ENCODE measurements around the gene FLVCR1.
A peak's percentile ranks its signal among the peaks of the same experiment; 100 is the strongest.

Gene FLVCR1

GRCh38 chr1:212857992-212858460, at the start of gene FLVCR1:
Gene FLVCR1 (plus strand): TSS chr1:212858275. CDS start chr1:212858453, 178 bp downstream.
- DNase-seq: peak; percentile 96
- H3K27ac ChIP-seq: peak within 1 kb of the TSS; percentile 83
- in situ Hi-C loops (cut with HindIII; ENCODE audit: low pct_ligation_motif_present, low sequenced_read_pairs): no loop called here
- TF ChIP-seq CTCF (IDR thresholded peaks at IDR 0.05; ENCODE audit: low read depth, low read length, missing control alignments): no peak
- peak within 1 kb of the TSS; percentile 65 for H3K4me3 ChIP-seq (ENCODE audit: low read depth, low read length)
- H3K36me3 ChIP-seq (replicated peaks): no peaks in the 10 kb centered on the region
- H3K27me3 ChIP-seq (replicated peaks): no peaks in the 10 kb centered on the region

GRCh38 chr1:212814537-212815334, 43.3 kb upstream of the FLVCR1 start:
- peak; percentile 27 for TF ChIP-seq CTCF (IDR thresholded peaks at IDR 0.05; ENCODE audit: low read depth, low read length, missing control alignments)
- Histone ChIP-seq H3K36me3 (replicated peaks) (no peaks in the 10 kb centered on the region), H3K27ac (no peak overlapping the region), H3K27me3 (replicated peaks) (no peaks in the 10 kb centered on the region), H3K4me3 (ENCODE audit: low read depth, low read length) (no peak overlapping the region)
- no peak for DNase-seq
- in situ Hi-C loops (cut with HindIII; ENCODE audit: low pct_ligation_motif_present, low sequenced_read_pairs): no loop called here

- Histone ChIP-seq H3K4me3 (ENCODE audit: low read depth, low read length) (no peak overlapping the region), H3K36me3 (replicated peaks) (no peaks in the 10 kb centered on the region), H3K27me3 (replicated peaks) (no peaks in the 10 kb centered on the region), H3K27ac (no peak overlapping the region)
- in situ Hi-C loops (cut with HindIII; ENCODE audit: low pct_ligation_motif_present, low sequenced_read_pairs): no loop called here
- no peak for TF ChIP-seq CTCF (IDR thresholded peaks at IDR 0.05; ENCODE audit: low read depth, low read length, missing control alignments)
- no peak for DNase-seq
Observed at GRCh38 chr1:212816567-212817278, 41.4 kb upstream of the FLVCR1 start.

GRCh38 chr1:212819726-212820125, 38.3 kb upstream of the FLVCR1 start:
- no peak overlapping the region for H3K27ac ChIP-seq
- in situ Hi-C loops (cut with HindIII; ENCODE audit: low pct_ligation_motif_present, low sequenced_read_pairs): no loop called here
- DNase-seq: no peak
- no peaks in the 10 kb centered on the region for H3K36me3 ChIP-seq (replicated peaks)
- no peak for TF ChIP-seq CTCF (IDR thresholded peaks at IDR 0.05; ENCODE audit: low read depth, low read length, missing control alignments)
- no peaks in the 10 kb centered on the region for H3K27me3 ChIP-seq (replicated peaks)
- H3K4me3 ChIP-seq (ENCODE audit: low read depth, low read length): no peak overlapping the region

GRCh38 chr1:212820969-212821368, 37.1 kb upstream of the FLVCR1 start:
- Histone ChIP-seq H3K4me3 (ENCODE audit: low read depth, low read length) (no peak overlapping the region), H3K36me3 (replicated peaks) (no peaks in the 10 kb centered on the region), H3K27me3 (replicated peaks) (no peaks in the 10 kb centered on the region), H3K27ac (no peak overlapping the region)
- no peak for TF ChIP-seq CTCF (IDR thresholded peaks at IDR 0.05; ENCODE audit: low read depth, low read length, missing control alignments)
- no peak for DNase-seq
- in situ Hi-C loops (cut with HindIII; ENCODE audit: low pct_ligation_motif_present, low sequenced_read_pairs): no loop called here

Measured in brain microvascular endothelial cell (primary cell).